ENCODE measurements around the gene SERPINB12.

The SERPINB12 gene

DNA sequence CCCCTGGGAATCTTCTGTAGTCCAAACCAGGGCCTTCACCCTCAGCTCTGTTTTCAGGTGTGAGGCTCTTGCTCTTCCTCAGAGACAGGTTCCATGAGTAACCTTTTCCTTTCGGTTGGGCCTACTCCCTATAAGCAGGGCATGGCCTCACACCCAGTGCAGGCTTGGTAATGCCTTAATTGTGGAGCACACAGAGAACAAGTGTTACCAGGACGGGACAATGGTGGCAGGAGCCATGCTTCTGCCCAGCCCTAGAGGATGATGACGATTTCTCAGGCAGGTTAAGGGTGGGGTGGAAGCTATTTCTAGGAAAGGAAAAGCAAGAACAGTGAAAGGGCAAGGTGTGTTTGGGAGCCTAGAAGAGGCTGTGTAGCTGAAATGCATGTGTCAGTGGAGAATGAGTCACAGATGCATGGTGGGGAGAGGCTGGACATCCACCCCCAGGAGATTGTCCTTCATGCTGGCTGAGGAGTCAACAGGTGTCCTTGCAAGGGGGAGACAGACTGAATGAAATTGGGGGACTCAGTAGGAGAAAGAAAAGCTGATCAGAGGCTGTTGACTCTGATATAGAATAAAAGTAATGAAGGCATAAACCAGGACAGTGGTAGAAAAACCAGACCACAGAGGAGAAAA is 22.0 kb upstream of the SERPINB12 start:
- Histone ChIP-seq H3K9me3 (ENCODE audit: insufficient read depth, low read depth, low read length) (no peaks in the 10 kb centered on the region), H3K4me3 (ENCODE audit: low read length) (no peak overlapping the region), H3K36me3 (ENCODE audit: insufficient read depth, low read depth, low read length) (no peaks in the 10 kb centered on the region), H3K27ac (ENCODE audit: low read length) (no peak overlapping the region), H3K27me3 (ENCODE audit: insufficient read depth, low read length) (no peaks in the 10 kb centered on the region), H3K4me1 (ENCODE audit: insufficient read depth, low read length) (peaks cover 11% of the 10 kb centered on the region; the same call in 1 of the 2 replicates), H3K9ac (ENCODE audit: low read depth, low read length) (no peak overlapping the region)

GRCh38 chr18:63523660-63524059 is 18.5 kb upstream of the SERPINB12 start:
- no peak overlapping the region for H3K27ac ChIP-seq (ENCODE audit: low read length)
- H3K4me1 ChIP-seq (ENCODE audit: insufficient read depth, low read length), result peaks cover 9% of the 10 kb centered on the region; the same call in 1 of the 2 replicates
- H3K9ac ChIP-seq (ENCODE audit: low read depth, low read length), result no peak overlapping the region
- H3K4me3 ChIP-seq (ENCODE audit: low read length), result no peak overlapping the region
- no peaks in the 10 kb centered on the region for H3K9me3 ChIP-seq (ENCODE audit: insufficient read depth, low read depth, low read length)
- no peaks in the 10 kb centered on the region for H3K27me3 ChIP-seq (ENCODE audit: insufficient read depth, low read length)
- H3K36me3 ChIP-seq (ENCODE audit: insufficient read depth, low read depth, low read length), result no peaks in the 10 kb centered on the region

- H3K27me3 ChIP-seq (ENCODE audit: insufficient read depth, low read length), result no peaks in the 10 kb centered on the region
- no peaks in the 10 kb centered on the region for H3K36me3 ChIP-seq (ENCODE audit: insufficient read depth, low read depth, low read length)
- H3K27ac ChIP-seq (ENCODE audit: low read length), result no peak overlapping the region
- no peaks in the 10 kb centered on the region for H3K9me3 ChIP-seq (ENCODE audit: insufficient read depth, low read depth, low read length)
- H3K9ac ChIP-seq (ENCODE audit: low read depth, low read length), result no peak overlapping the region
- H3K4me3 ChIP-seq (ENCODE audit: low read length), result no peak overlapping the region
- H3K4me1 ChIP-seq (ENCODE audit: insufficient read depth, low read length), result peaks cover 9% of the 10 kb centered on the region; the same call in 1 of the 2 replicates
Observed at GRCh38 chr18:63527251-63527650, 14.9 kb upstream of the SERPINB12 start.

- Histone ChIP-seq H3K27me3 (ENCODE audit: insufficient read depth, low read length) (no peaks in the 10 kb centered on the region), H3K27ac (ENCODE audit: low read length) (no peak overlapping the region), H3K9ac (ENCODE audit: low read depth, low read length) (no peak overlapping the region), H3K36me3 (ENCODE audit: insufficient read depth, low read depth, low read length) (no peaks in the 10 kb centered on the region), H3K9me3 (ENCODE audit: insufficient read depth, low read depth, low read length) (no peaks in the 10 kb centered on the region), H3K4me1 (ENCODE audit: insufficient read depth, low read length) (peaks cover under 1% of the 10 kb centered on the region; the same call in 1 of the 2 replicates), H3K4me3 (ENCODE audit: low read length) (no peak overlapping the region)
Observed at GRCh38 chr18:63528863-63529492, 13.2 kb upstream of the SERPINB12 start.

GRCh38 chr18:63532471-63532870 is 9.7 kb upstream of the SERPINB12 start:
- Histone ChIP-seq H3K4me3 (ENCODE audit: low read length) (no peak overlapping the region), H3K4me1 (ENCODE audit: insufficient read depth, low read length) (no peaks in the 10 kb centered on the region), H3K27ac (ENCODE audit: low read length) (no peak overlapping the region), H3K27me3 (ENCODE audit: insufficient read depth, low read length) (no peaks in the 10 kb centered on the region), H3K9ac (ENCODE audit: low read depth, low read length) (no peak overlapping the region), H3K9me3 (ENCODE audit: insufficient read depth, low read depth, low read length) (no peaks in the 10 kb centered on the region), H3K36me3 (ENCODE audit: insufficient read depth, low read depth, low read length) (no peaks in the 10 kb centered on the region)

DNA sequence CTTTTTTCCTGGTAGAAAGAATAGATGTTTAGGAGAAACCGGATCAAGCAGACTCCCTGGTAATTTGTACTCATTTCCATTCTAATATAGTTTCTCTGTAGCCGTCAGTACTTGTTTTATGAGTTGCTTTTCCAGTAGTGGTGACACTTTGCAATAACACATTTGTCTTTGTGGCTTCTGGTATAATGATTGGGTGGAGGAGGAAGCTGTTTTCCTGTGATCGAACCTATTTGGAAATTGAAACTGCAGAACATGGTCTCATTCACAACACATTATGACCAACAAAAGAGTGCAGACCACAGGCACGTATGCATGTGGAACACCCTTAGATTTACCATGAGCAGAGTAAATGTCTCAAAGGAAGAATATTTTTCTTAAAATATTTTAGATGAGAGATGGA is 7.6 kb upstream of the SERPINB12 start:
- Histone ChIP-seq H3K9me3 (ENCODE audit: insufficient read depth, low read depth, low read length) (no peaks in the 10 kb centered on the region), H3K27me3 (ENCODE audit: insufficient read depth, low read length) (no peaks in the 10 kb centered on the region), H3K4me1 (ENCODE audit: insufficient read depth, low read length) (no peaks in the 10 kb centered on the region), H3K4me3 (ENCODE audit: low read length) (no peak overlapping the region), H3K36me3 (ENCODE audit: insufficient read depth, low read depth, low read length) (no peaks in the 10 kb centered on the region), H3K9ac (ENCODE audit: low read depth, low read length) (no peak overlapping the region), H3K27ac (ENCODE audit: low read length) (no peak overlapping the region)

DNA sequence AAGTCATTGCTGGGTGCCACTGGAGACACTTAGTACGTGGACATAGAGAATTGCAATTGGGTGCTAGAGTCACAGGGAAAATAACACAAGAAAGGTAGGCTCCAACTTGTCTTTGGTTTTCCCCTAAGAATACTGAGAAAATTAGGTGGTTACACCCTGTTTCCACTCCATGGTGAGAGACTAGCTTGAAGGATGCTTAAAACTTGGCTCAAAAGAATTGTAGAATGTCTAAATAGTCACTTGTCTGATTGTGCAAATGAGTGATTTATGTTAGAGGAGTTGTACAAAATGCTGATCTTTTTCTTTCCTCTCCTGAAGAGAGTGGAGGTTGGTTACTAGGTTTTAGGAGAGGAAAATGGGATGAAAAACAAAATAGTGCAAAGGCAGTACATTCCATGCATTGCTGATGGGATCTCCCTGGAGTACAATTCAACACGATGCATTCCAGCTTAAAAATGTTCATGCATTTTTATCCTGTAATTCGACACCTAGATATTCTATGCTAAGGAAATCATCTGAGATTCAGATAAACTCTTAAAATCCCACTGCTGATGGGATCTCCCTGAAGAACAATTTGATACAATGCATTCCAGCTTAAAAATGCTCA is 2.2 kb upstream of the SERPINB12 start:
- Histone ChIP-seq H3K27ac (ENCODE audit: low read length) (no peak overlapping the region), H3K4me1 (ENCODE audit: insufficient read depth, low read length) (peaks cover 8% of the 10 kb centered on the region), H3K36me3 (ENCODE audit: insufficient read depth, low read depth, low read length) (no peaks in the 10 kb centered on the region), H3K9ac (ENCODE audit: low read depth, low read length) (no peak overlapping the region), H3K4me3 (ENCODE audit: low read length) (no peak overlapping the region), H3K27me3 (ENCODE audit: insufficient read depth, low read length) (no peaks in the 10 kb centered on the region), H3K9me3 (ENCODE audit: insufficient read depth, low read depth, low read length) (no peaks in the 10 kb centered on the region)

- H3K9ac ChIP-seq (ENCODE audit: low read depth, low read length), result no peak overlapping the region
- no peak overlapping the region for H3K27ac ChIP-seq (ENCODE audit: low read length)
- H3K4me3 ChIP-seq (ENCODE audit: low read length), result no peak overlapping the region
- H3K4me1 ChIP-seq (ENCODE audit: insufficient read depth, low read length), result peaks cover 8% of the 10 kb centered on the region
- H3K9me3 ChIP-seq (ENCODE audit: insufficient read depth, low read depth, low read length), result no peaks in the 10 kb centered on the region
- H3K36me3 ChIP-seq (ENCODE audit: insufficient read depth, low read depth, low read length), result no peaks in the 10 kb centered on the region
- H3K27me3 ChIP-seq (ENCODE audit: insufficient read depth, low read length), result no peaks in the 10 kb centered on the region
Observed at GRCh38 chr18:63544017-63544416, 1.8 kb downstream of the SERPINB12 start.

GRCh38 chr18:63545000-63545399 is 2.8 kb downstream of the SERPINB12 start:
- Histone ChIP-seq H3K4me1 (ENCODE audit: insufficient read depth, low read length) (peaks cover 4% of the 10 kb centered on the region), H3K4me3 (ENCODE audit: low read length) (no peak overlapping the region), H3K27me3 (ENCODE audit: insufficient read depth, low read length) (no peaks in the 10 kb centered on the region), H3K9me3 (ENCODE audit: insufficient read depth, low read depth, low read length) (no peaks in the 10 kb centered on the region), H3K9ac (ENCODE audit: low read depth, low read length) (no peak overlapping the region), H3K27ac (ENCODE audit: low read length) (no peak overlapping the region), H3K36me3 (ENCODE audit: insufficient read depth, low read depth, low read length) (no peaks in the 10 kb centered on the region)

DNA sequence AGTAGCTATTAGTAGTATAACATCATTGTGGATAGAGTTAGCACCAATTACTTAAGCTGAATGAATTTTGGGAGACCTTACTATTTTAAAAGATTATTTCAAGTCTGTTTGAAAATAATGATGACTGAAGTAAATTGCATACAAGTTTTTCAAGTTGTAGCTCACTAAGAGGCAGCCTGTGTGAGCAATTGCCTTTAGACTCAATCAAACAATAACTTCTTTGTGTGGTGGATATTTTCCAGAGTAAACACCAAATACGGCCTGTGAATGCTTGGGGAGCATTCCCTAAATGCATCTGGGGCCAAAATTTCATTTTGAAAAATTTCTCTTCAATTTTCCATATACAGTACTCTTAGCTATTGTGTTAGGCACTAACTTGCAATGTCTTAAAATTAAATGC is 7.9 kb downstream of the SERPINB12 start:
- H3K4me3 ChIP-seq (ENCODE audit: low read length), result no peak overlapping the region
- no peaks in the 10 kb centered on the region for H3K9me3 ChIP-seq (ENCODE audit: insufficient read depth, low read depth, low read length)
- H3K27ac ChIP-seq (ENCODE audit: low read length), result no peak overlapping the region
- H3K36me3 ChIP-seq (ENCODE audit: insufficient read depth, low read depth, low read length), result no peaks in the 10 kb centered on the region
- H3K27me3 ChIP-seq (ENCODE audit: insufficient read depth, low read length), result no peaks in the 10 kb centered on the region
- no peaks in the 10 kb centered on the region for H3K4me1 ChIP-seq (ENCODE audit: insufficient read depth, low read length)
- no peak overlapping the region for H3K9ac ChIP-seq (ENCODE audit: low read depth, low read length)

GRCh38 chr18:63551769-63552168 is 9.6 kb downstream of the SERPINB12 start:
- Histone ChIP-seq H3K4me3 (ENCODE audit: low read length) (no peak overlapping the region), H3K4me1 (ENCODE audit: insufficient read depth, low read length) (no peaks in the 10 kb centered on the region), H3K27ac (ENCODE audit: low read length) (no peak overlapping the region), H3K9ac (ENCODE audit: low read depth, low read length) (no peak overlapping the region), H3K9me3 (ENCODE audit: insufficient read depth, low read depth, low read length) (no peaks in the 10 kb centered on the region), H3K36me3 (ENCODE audit: insufficient read depth, low read depth, low read length) (no peaks in the 10 kb centered on the region), H3K27me3 (ENCODE audit: insufficient read depth, low read length) (no peaks in the 10 kb centered on the region)

GRCh38 chr18:63552581-63552980 is 10.4 kb downstream of the SERPINB12 start:
- Histone ChIP-seq H3K27ac (ENCODE audit: low read length) (no peak overlapping the region), H3K4me3 (ENCODE audit: low read length) (no peak overlapping the region), H3K36me3 (ENCODE audit: insufficient read depth, low read depth, low read length) (no peaks in the 10 kb centered on the region), H3K27me3 (ENCODE audit: insufficient read depth, low read length) (no peaks in the 10 kb centered on the region), H3K9me3 (ENCODE audit: insufficient read depth, low read depth, low read length) (no peaks in the 10 kb centered on the region), H3K9ac (ENCODE audit: low read depth, low read length) (no peak overlapping the region), H3K4me1 (ENCODE audit: insufficient read depth, low read length) (no peaks in the 10 kb centered on the region)

All from iPS-20b (cell line).